ENCODE data around the gene MVB12B.

Gene MVB12B

DNA sequence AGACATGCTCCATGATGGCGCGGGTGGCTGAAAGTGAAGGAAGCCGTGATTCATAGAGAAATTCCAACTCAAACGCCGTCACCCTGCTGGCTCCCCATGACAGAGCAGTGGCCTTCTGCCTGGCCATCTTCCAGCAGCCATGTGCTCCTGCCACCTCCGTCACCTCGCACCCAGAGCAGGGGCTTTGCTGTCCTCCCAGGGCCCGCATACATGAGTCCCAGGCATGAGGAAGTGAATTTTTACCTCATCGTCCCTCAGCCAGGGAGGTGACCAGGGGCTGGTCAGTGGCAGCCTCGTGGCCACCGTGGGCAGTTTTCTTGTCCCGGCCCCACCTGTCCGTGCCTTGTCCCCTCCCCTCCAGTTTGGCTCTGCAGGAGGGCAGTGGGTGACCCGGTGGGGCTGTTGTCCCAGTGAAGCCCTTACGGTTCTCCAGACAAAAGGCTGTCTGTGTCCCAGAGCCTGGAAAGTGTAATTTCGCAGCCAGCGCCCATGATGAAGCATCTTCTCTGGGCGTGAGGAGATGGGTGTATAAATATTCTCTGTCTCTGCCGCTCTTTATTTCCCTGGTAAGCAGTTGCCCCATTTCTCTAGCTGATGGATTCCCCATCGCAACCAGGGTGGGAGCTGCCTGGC lies 163.1 kb downstream of the MVB12B start:
- Histone ChIP-seq H3K27me3 (replicated peaks) (no peaks in the 10 kb centered on the region), H3K4me3 (ENCODE audit: low read depth, low read length) (no peak overlapping the region), H3K27ac (no peak overlapping the region), H3K36me3 (replicated peaks) (no peaks in the 10 kb centered on the region)
- in situ Hi-C loops (cut with HindIII; ENCODE audit: low pct_ligation_motif_present, low sequenced_read_pairs), result no loop called here
- TF ChIP-seq, protein P1, sequence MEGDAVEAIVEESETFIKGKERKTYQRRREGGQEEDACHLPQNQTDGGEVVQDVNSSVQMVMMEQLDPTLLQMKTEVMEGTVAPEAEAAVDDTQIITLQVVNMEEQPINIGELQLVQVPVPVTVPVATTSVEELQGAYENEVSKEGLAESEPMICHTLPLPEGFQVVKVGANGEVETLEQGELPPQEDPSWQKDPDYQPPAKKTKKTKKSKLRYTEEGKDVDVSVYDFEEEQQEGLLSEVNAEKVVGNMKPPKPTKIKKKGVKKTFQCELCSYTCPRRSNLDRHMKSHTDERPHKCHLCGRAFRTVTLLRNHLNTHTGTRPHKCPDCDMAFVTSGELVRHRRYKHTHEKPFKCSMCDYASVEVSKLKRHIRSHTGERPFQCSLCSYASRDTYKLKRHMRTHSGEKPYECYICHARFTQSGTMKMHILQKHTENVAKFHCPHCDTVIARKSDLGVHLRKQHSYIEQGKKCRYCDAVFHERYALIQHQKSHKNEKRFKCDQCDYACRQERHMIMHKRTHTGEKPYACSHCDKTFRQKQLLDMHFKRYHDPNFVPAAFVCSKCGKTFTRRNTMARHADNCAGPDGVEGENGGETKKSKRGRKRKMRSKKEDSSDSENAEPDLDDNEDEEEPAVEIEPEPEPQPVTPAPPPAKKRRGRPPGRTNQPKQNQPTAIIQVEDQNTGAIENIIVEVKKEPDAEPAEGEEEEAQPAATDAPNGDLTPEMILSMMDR (IDR thresholded peaks at IDR 0.05; ENCODE audit: low read depth, low read length, missing control alignments), result no peak
- DNase-seq, result no peak

- TF ChIP-seq, protein P1 (IDR thresholded peaks at IDR 0.05; ENCODE audit: low read depth, low read length, missing control alignments), result no peak
- in situ Hi-C loops (cut with HindIII; ENCODE audit: low pct_ligation_motif_present, low sequenced_read_pairs), result no loop called here
- no peak for DNase-seq
- no peak overlapping the region for H3K4me3 ChIP-seq (ENCODE audit: low read depth, low read length)
- no peaks in the 10 kb centered on the region for H3K27me3 ChIP-seq (replicated peaks)
- H3K27ac ChIP-seq, result no peak overlapping the region
- no peaks in the 10 kb centered on the region for H3K36me3 ChIP-seq (replicated peaks)
These were observed 163.6 kb downstream of the MVB12B start for GRCh38 chr9:126490214-126490631.

GRCh38 chr9:126490871-126491567 lies 164.4 kb downstream of the MVB12B start:
- in situ Hi-C loops (cut with HindIII; ENCODE audit: low pct_ligation_motif_present, low sequenced_read_pairs), result no loop called here
- no peaks in the 10 kb centered on the region for H3K27me3 ChIP-seq (replicated peaks)
- TF ChIP-seq, protein P1 (IDR thresholded peaks at IDR 0.05; ENCODE audit: low read depth, low read length, missing control alignments), result peak; percentile 85
- H3K36me3 ChIP-seq (replicated peaks), result no peaks in the 10 kb centered on the region
- DNase-seq, result peak; percentile 41
- no peak overlapping the region for H3K4me3 ChIP-seq (ENCODE audit: low read depth, low read length)
- no peak overlapping the region for H3K27ac ChIP-seq

GRCh38 chr9:126491568-126491879 lies 164.9 kb downstream of the MVB12B start:
- no peaks in the 10 kb centered on the region for H3K36me3 ChIP-seq (replicated peaks)
- no peak overlapping the region for H3K27ac ChIP-seq
- no peaks in the 10 kb centered on the region for H3K27me3 ChIP-seq (replicated peaks)
- TF ChIP-seq, protein P1 (IDR thresholded peaks at IDR 0.05; ENCODE audit: low read depth, low read length, missing control alignments), result no peak
- in situ Hi-C loops (cut with HindIII; ENCODE audit: low pct_ligation_motif_present, low sequenced_read_pairs), result no loop called here
- DNase-seq, result no peak
- H3K4me3 ChIP-seq (ENCODE audit: low read depth, low read length), result no peak overlapping the region

GRCh38 chr9:126491949-126492348 lies 165.3 kb downstream of the MVB12B start:
- H3K4me3 ChIP-seq (ENCODE audit: low read depth, low read length), result no peak overlapping the region
- H3K27ac ChIP-seq, result no peak overlapping the region
- DNase-seq, result no peak
- in situ Hi-C loops (cut with HindIII; ENCODE audit: low pct_ligation_motif_present, low sequenced_read_pairs), result no loop called here
- no peaks in the 10 kb centered on the region for H3K36me3 ChIP-seq (replicated peaks)
- TF ChIP-seq, protein P1 (IDR thresholded peaks at IDR 0.05; ENCODE audit: low read depth, low read length, missing control alignments), result no peak
- H3K27me3 ChIP-seq (replicated peaks), result no peaks in the 10 kb centered on the region
